HS-27A (cell line): ENCODE results near the gene IL6.
A peak's percentile ranks its signal among the peaks of the same experiment; 100 is the strongest.
"Not testable (repeated sequence)": the region's sequence is repeated elsewhere in the genome, so short reads cannot be mapped to it uniquely, and the experiment has no call there.

Source experiments
- DNase-seq: peaks from one replicate; pipeline ENCODE4 v3.0.0-alpha.2; 2012; ENCODE audit warnings: low read depth, missing footprints

Gene IL6

GRCh38 chr7:22703978-22704610 lies 22.9 kb upstream of the IL6 start:
- not testable (repeated sequence) for DNase-seq

- DNase-seq: not testable (repeated sequence)
Measured at GRCh38 chr7:22704722-22705121, 22.3 kb upstream of the IL6 start.

- DNase-seq: not testable (repeated sequence)
Measured at GRCh38 chr7:22705874-22706273, 21.1 kb upstream of the IL6 start.

GRCh38 chr7:22707026-22707691 lies 19.8 kb upstream of the IL6 start:
- not testable (repeated sequence) for DNase-seq

- not testable (repeated sequence) for DNase-seq
Measured at GRCh38 chr7:22708214-22708613, 18.8 kb upstream of the IL6 start.

GRCh38 chr7:22708677-22709061 lies 18.3 kb upstream of the IL6 start:
- not testable (repeated sequence) for DNase-seq

GRCh38 chr7:22709062-22709829 lies 17.8 kb upstream of the IL6 start:
- not testable (repeated sequence) for DNase-seq

GRCh38 chr7:22709857-22710256 lies 17.1 kb upstream of the IL6 start:
- DNase-seq: no peak

GRCh38 chr7:22712999-22713398 lies 14.0 kb upstream of the IL6 start:
- DNase-seq: no peak

GRCh38 chr7:22713463-22713862 lies 13.5 kb upstream of the IL6 start:
- no peak for DNase-seq

GRCh38 chr7:22715969-22716368 lies 11.0 kb upstream of the IL6 start:
- no peak for DNase-seq

- no peak for DNase-seq
Measured at GRCh38 chr7:22717760-22718159, 9.2 kb upstream of the IL6 start.

GRCh38 chr7:22718200-22718711 lies 8.7 kb upstream of the IL6 start:
- peak; percentile 63 for DNase-seq

- DNase-seq: no peak
Measured at GRCh38 chr7:22718911-22719420, 8.0 kb upstream of the IL6 start.

GRCh38 chr7:22720791-22721786 lies 5.9 kb upstream of the IL6 start:
- DNase-seq: no peak

GRCh38 chr7:22722536-22723180 lies 4.3 kb upstream of the IL6 start:
- no peak for DNase-seq

GRCh38 chr7:22723181-22723601 lies 3.8 kb upstream of the IL6 start:
- no peak for DNase-seq

- no peak for DNase-seq
Measured at GRCh38 chr7:22723637-22724036, 3.4 kb upstream of the IL6 start.

- DNase-seq: no peak
Measured at GRCh38 chr7:22724861-22725260, 2.1 kb upstream of the IL6 start.

GRCh38 chr7:22725585-22725984 lies 1.4 kb upstream of the IL6 start:
- no peak for DNase-seq
